GM12891 (cell line): ENCODE data around the gene TENM4.

Experiments used
- DNase-seq: peaks from one replicate; pipeline ENCODE4 v3.0.0; 2011; ENCODE audit warnings: low spot score; ENCODE audit not compliant: insufficient read length
- FAIRE-seq: peaks from 2 replicates; lab custom pipeline; 2011; peaks lifted over from hg19 to GRCh38; lab: Jason Lieb, UNC
- PAX5 ChIP-seq: IDR thresholded peaks from 2 replicates; pipeline ENCODE4 v1.6.1; 2011; ENCODE audit warnings: low read length, moderate library complexity, mild to moderate bottlenecking; ENCODE audit not compliant: insufficient read depth, severe bottlenecking
- POLR2A ChIP-seq: IDR thresholded peaks from 2 replicates; pipeline ENCODE4 v1.6.1; 2011; ENCODE audit warnings: low read depth, low read length, control low read depth
- POLR2AphosphoS5 ChIP-seq: IDR thresholded peaks from 2 replicates; pipeline ENCODE4 v1.6.1; 2011; ENCODE audit warnings: low read depth, low read length, control low read depth
- POU2F2 ChIP-seq: IDR thresholded peaks from 2 replicates; pipeline ENCODE4 v1.6.1; 2011; ENCODE audit warnings: low read depth, mild to moderate bottlenecking, control low read depth, low read length, moderate library complexity
- SPI1 ChIP-seq: IDR thresholded peaks from 2 replicates; pipeline ENCODE4 v1.6.1; 2011; ENCODE audit warnings: low read depth, low read length, control low read depth
- TAF1 ChIP-seq: IDR thresholded peaks from 2 replicates; pipeline ENCODE4 v1.6.1; 2011; ENCODE audit warnings: low read depth, low read length, control low read depth

TENM4 gene

DNA sequence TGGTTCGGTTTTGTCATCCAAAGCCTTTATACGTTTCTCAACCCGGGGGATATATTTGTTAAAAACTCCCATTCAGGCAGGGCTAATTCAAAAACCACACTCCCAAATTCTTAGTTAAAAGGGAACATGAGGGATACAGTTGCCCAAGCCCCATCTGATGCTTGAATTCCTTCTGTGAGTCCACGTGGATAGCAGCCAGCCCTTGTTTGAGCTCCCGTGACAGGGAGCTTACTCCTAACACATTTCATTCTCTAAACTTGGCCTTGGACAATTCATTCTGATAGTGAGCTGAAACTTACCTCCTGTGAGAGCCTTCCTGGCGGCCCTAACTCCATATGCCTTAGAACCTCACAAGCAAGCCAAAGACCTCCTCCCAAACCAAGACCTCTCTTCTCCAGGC lies 357.5 kb downstream of the TENM4 start:
- TF ChIP-seq TAF1 (no peak), POLR2AphosphoS5 (no peak), PAX5 (no peak), SPI1 (no peak), POU2F2 (no peak), POLR2A (no peak)
- FAIRE-seq (no peak), DNase-seq (no peak)

DNA sequence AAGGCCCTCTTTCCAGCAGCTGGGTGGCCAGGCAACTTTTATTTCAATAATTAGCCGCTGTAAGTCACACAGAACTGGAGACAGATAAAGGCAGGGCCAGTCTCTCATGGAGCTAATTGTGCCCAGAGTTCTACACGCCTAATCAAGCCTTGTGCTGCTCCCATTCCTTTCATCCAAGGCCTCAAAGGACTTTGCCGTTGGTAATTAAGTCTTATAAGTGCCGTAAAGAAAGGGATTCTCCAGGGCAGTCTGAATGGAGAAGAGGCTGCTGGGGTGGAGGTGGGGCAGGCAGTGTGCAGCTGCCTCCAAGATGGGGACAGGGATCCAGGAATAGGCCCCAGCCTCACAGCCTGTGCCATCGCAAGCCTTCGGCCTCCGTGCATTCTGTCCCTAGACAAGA lies 357.9 kb downstream of the TENM4 start:
- no peak for DNase-seq
- no peak for FAIRE-seq
- TF ChIP-seq POLR2A (no peak), PAX5 (no peak), SPI1 (no peak), POLR2AphosphoS5 (no peak), POU2F2 (no peak), TAF1 (no peak)

DNA sequence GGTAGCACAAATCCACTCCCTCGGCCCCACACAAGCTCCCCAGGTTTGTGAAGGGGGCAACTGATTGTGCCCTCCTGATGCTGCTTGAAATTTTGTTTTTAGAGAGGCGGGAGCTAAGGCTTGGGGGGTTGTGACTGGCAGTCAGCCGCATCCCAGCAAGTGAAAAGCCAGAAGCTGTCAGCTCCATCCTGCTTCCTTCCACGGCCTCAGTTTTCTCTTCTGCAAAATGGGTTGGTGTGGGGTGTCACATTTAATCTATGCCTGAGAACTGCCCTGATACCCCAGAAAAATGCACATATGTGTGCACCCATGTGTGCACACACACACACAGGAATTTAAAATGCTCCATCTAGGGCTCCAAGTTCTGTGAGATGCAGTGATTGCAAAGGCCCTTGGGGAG lies 358.6 kb downstream of the TENM4 start:
- FAIRE-seq (no peak), DNase-seq (no peak)
- TF ChIP-seq TAF1 (no peak), POU2F2 (no peak)

DNA sequence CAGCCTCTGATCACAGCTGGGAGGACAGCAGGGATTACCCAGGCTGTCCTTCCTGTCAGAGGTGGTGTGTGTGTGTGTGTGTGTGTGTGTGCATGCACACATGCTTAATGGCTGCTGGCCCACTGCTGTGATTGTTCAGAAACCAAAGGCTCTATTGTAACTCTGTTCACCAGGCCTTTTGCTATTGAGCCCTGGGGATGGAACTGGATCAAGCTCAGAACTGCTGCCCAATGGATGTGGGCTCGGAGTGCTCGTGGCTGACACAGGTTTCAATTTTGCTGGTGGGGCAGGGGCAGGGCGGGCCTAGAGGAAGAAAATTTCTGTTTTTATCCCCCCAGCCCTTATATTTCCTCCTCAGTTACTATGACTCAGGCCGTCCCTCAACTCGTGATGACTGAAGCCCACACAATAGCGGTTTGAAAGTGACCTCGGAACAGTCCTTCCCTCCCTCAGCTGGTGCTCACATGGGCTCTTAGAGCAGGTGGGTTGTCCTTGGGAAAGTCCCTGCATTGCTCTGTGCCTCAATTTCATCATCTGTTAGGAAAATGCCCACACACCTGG lies 359.3 kb downstream of the TENM4 start:
- FAIRE-seq (no peak), DNase-seq (no peak)
- TF ChIP-seq SPI1 (no peak), PAX5 (no peak), POU2F2 (no peak), TAF1 (no peak), POLR2AphosphoS5 (no peak), POLR2A (no peak)

DNA sequence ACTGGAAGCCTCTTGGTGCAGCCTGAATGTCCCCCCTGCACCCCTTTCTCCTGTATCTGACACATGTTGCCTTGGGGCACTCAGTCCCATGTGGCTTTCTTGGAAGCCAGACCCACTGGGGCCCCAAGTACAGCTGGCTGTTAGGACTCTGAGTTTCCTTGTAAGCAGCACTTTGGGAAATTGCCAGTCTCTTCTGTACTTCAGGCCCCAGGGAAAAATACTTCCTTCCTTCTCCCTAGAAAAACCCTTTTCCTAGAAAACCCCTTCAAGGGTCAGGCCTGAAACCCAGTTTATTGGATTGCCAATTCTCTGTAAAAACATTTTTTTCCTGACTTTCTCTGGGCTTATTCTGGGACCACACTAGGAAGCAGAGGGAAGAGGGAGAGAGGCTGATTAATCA lies 360.3 kb downstream of the TENM4 start:
- no peak for DNase-seq
- TF ChIP-seq SPI1, result no peak
- no peak for TF ChIP-seq POLR2A
- TF ChIP-seq PAX5, result no peak
- TF ChIP-seq POU2F2, result no peak
- no peak for TF ChIP-seq POLR2AphosphoS5
- no peak for TF ChIP-seq TAF1
- FAIRE-seq, result no peak

DNA sequence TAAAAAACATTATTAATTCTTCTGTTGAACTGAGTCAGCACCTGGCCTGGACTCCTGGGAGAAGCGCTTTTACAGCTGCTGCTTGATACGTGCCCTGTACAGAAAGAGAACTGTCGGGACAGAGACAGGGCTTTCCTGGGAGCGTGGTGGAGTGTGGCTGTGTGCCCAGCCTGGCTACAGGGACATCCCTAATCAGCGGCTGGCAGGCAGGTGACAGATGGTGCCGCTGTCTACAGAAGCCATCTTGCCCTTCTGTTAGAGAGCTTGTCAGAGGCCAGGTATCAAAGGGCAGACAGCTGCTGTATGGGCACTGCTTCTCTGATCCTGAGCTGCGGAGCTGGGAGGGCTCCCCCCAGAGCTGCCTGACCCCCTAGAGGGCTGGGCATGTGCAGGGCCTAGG lies 361.8 kb downstream of the TENM4 start:
- FAIRE-seq (no peak), DNase-seq (no peak)
- TF ChIP-seq SPI1 (no peak), POLR2A (no peak), PAX5 (no peak), POU2F2 (no peak), POLR2AphosphoS5 (no peak), TAF1 (no peak)

DNA sequence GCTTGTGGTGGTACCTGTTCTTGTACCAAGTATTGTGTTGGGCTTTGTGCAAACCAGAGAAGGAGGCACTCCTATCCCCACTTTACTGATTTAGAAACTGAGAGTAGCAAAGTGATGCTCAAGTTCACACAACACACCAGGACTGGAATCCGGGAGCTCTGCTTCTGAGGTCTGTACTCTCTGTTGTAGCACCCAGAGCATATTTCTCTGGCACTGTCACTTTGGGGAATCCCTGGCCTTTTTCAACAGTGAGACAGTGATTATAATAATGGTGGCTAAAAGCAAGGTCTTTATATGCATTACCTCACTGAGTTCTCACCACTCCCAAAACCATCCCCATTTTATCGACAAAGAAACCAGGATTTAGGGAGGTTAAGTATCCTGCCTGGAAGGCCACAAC lies 362.4 kb downstream of the TENM4 start:
- FAIRE-seq (no peak), DNase-seq (no peak)
- no peak for TF ChIP-seq TAF1
- TF ChIP-seq PAX5, result no peak
- TF ChIP-seq SPI1, result no peak

DNA sequence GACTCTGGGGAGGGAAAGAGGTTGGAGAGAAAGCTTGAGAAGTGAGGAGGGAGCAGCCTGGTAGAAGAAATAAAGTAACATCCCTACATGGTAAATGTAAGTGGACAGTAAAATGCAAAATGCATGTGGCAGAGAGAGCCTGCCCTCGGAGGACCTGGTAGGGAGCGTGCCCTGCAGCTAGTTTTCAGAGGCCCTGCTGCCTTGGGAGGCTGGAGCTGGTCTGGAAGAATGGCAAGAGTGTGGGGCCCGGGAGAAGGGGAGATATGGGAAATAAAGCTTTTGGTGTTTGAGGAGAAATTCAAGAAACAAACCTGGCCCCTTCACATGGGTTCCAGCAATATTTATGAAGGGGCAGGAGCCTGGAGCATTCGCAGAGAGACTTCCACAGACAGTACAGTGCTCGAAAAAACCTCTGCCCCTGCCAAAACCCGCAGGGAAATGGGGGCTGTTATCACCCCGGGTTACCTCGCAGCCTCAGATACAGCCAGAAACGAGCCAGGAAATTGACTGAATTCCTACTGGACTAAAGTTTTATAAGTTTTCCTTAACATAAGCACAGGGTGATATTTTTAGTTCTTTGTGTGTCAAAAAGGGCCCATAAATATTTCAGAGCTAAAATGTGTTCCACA lies 363.0 kb downstream of the TENM4 start:
- TF ChIP-seq PAX5, result no peak
- no peak for TF ChIP-seq POLR2A
- no peak for TF ChIP-seq TAF1
- no peak for TF ChIP-seq POLR2AphosphoS5
- no peak for TF ChIP-seq POU2F2
- TF ChIP-seq SPI1, result no peak
- FAIRE-seq (no peak), DNase-seq (no peak)

DNA sequence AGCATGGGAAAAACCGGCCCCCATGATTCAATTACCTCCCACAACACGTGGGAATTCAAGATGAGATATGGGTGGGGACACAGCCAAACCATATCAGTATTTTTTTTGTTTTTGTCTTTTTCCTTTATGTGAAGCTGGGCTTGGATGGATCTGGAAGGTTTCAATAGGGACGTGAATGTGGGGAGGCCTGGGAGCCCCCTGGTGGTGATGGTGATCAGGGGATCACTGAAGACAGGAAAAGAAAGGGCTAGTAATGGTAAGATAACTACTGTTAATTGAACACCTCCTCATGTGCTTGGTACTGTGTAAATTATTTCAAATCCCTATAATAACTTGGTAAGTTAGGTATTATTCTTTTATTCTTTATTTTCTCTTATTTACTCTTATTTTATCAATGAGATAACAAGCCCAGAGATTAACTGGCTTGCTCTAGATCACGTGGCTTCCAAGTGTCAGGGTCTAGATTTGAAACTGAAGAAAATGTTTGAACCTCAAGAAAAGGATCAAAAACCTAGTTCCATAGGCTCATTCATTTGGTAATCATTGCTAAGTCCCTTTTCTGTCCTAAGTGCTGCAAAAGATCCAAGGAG lies 364.2 kb downstream of the TENM4 start:
- TF ChIP-seq SPI1 (no peak), POLR2AphosphoS5 (no peak), PAX5 (no peak), TAF1 (no peak), POU2F2 (no peak)
- FAIRE-seq (no peak), DNase-seq (no peak)

DNA sequence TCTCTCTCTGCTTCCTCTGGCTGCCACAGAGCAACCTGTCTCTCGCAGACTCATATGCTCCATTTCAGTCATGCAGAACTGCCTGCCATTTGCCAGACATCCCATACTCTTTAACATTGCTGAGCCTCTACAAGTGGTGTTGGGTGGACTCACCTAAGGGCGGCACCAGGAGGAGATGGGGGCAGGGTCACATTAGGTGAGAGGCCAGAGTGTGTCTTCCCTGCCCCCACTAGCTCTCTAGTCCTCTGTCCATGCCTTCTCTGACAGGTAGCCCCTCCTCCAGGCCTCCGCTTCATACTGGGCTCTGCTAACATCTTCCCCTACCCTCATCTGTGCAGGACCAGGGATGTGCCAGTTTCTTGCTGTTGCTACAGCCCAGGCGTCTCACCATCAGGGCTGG lies 366.3 kb downstream of the TENM4 start:
- TF ChIP-seq POLR2AphosphoS5, result no peak
- TF ChIP-seq PAX5, result no peak
- no peak for TF ChIP-seq TAF1
- TF ChIP-seq POLR2A, result no peak
- no peak for TF ChIP-seq POU2F2
- TF ChIP-seq SPI1, result no peak
- FAIRE-seq, result no peak
- no peak for DNase-seq
